Left ventricle myocardium superior (tissue), 1 donor: ENCODE results near the gene RGS19. TPM values are rescaled to one million over a fixed set of nuclear protein-coding genes. Genes with fewer than 3 reads are reported as not detected.
A peak's percentile ranks its signal among the peaks of the same experiment; 100 is the strongest.
"Not testable (repeated sequence)": the region's sequence is repeated elsewhere in the genome, so short reads cannot be mapped to it uniquely, and the experiment has no call there.

Experiments used
- ATAC-seq: fragments of 200-7000 bp; cut with Tn5 transposase; one replicate; pipeline ENCODE4 v1.9.1; 2020; ENCODE audit warnings: mild to moderate bottlenecking, moderate library complexity
- DNase-seq: peaks from one replicate; pipeline ENCODE4 v3.0.0-alpha.2; 2020
- intact Hi-C: fragments of 100-400 bp; cut with micrococcal nuclease; formaldehyde crosslinking; loops from one replicate; pipeline ENCODE4 v1.11.0; 2022
- long read RNA-seq: library from polyadenylated mRNA; unstranded; transcript quantifications from one replicate; pipeline ENCODE4 v2.0.0, GENCODE V29; 2021
- total RNA-seq: library from RNA; stranded (reverse); fragmentation: NEBNext Ultra II Directional; extraction: Animal tissue kit (Norgen Biotek cat#: 25700); gene quantifications from one replicate; pipeline ENCODE4 v1.2.1, GENCODE V29; 2021
- donor health status: DM: no; HTN: yes; CAD: no; lungs with severe emphysema.

The RGS19 gene, protein sequence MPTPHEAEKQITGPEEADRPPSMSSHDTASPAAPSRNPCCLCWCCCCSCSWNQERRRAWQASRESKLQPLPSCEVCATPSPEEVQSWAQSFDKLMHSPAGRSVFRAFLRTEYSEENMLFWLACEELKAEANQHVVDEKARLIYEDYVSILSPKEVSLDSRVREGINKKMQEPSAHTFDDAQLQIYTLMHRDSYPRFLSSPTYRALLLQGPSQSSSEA
- total RNA-seq: 5.4 TPM
- long read RNA-seq, transcript RGS19-201 (6 exons, 1,510 nt): major isoform, 6 of 23 reads
- long read RNA-seq, partial matches to known transcripts: 7 of 23 reads
- long read RNA-seq, other reads (novel, unspliced or antisense): 8 of 23 reads

DNA sequence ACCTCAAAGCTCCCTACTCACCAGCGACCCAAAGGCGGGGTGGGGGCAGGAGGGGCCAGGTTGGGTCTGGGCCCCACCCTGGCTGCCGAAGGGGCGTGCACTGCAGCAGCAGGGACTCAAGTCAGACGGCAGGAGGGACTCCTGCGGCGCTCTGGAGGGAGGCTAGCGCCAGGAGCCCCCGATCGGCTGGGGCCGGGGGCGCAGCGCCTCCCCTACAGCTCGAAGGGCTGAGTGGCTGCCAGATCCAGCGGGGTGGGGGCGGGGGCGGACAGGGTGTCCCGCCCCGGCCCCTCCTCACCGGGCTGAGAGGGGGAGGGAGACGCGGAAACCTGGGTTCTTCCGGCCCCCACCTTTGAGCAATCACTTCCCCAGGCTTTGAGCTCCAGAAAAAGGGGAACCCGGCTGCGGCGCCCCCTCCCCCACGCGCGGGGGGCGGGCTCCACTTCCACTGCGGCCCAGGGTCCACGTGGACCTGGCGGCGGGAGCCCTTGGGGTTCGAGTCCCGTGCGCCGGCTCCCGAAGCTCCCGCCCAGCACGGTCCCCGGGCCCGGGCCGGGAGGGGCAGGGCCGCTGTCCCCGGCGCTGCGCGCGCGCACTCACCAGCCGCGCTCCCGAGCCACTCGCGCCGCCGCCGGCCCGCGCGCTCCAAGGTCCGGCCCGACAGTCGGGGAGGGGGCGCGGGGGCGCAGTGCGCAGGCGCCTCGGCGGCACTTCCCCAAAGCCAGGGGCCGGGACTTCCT, at the start of gene RGS19:
TSS of gene RGS19 (minus strand) at position 246 of the 740 bp plus-strand sequence. CDS start 2,632 bp downstream, outside the sequence.
- intact Hi-C loops: no loop called here
- ATAC-seq: peak; percentile 70
- DNase-seq: peak; percentile 90

DNA sequence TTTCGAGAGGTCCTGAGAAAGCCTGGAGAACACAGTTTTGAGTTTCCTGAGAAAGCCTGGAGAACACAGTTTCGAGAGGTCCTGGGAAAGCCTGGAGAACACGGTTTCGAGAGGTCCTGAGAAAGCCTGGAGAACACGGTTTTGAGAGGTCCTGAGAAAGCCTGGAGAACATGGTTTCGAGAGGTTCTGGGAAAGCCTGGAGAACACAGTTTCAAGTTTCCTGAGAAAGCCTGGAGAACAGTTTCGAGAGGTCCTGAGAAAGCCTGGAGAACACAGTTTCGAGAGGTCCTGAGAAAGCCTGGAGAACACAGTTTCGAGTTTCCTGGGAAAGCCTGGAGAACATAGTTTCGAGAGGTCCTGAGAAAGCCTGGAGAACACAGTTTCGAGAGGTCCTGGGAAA, 44.2 kb upstream of the RGS19 start:
- DNase-seq, intact Hi-C loops, ATAC-seq: not testable (repeated sequence)

DNA sequence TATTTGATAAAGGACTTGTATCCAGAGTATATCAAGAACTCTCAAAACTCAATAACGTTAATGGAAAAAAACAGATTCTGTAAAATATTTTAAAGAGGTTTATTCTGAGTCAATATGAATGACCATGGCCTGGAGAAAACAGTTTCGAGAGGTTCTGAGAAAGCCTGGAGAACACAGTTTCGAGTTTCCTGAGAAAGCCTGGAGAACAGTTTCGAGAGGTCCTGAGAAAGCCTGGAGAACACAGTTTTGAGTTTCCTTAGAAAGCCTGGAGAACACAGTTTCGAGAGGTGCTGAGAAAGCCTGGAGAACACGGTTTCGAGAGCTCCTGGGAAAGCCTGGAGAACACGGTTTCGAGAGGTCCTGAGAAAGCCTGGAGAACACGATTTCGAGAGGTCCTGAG, 43.6 kb upstream of the RGS19 start:
- ATAC-seq, DNase-seq, intact Hi-C loops: not testable (repeated sequence)

DNA sequence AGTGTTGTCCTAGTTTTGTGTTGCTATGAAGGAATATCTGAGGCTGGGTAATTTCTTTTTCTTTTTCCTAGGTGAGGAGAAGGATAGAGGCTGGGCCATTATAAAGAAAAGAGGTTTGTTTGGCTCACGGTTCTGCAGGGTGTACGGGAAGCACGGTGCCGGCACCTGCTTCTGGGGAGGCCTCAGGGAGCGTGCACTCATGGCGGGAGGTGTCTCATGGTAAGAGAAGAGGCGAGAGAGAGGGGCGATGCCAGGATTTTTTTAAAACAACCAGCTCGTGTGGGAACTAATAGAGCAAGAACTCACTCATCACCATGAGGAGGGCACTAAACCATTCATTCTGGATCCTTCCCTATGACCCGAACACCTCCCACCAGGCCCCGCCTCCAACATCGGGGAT, 42.3 kb upstream of the RGS19 start:
- ATAC-seq: no peak
- peak; percentile 17 for DNase-seq
- intact Hi-C loops: no loop called here

DNA sequence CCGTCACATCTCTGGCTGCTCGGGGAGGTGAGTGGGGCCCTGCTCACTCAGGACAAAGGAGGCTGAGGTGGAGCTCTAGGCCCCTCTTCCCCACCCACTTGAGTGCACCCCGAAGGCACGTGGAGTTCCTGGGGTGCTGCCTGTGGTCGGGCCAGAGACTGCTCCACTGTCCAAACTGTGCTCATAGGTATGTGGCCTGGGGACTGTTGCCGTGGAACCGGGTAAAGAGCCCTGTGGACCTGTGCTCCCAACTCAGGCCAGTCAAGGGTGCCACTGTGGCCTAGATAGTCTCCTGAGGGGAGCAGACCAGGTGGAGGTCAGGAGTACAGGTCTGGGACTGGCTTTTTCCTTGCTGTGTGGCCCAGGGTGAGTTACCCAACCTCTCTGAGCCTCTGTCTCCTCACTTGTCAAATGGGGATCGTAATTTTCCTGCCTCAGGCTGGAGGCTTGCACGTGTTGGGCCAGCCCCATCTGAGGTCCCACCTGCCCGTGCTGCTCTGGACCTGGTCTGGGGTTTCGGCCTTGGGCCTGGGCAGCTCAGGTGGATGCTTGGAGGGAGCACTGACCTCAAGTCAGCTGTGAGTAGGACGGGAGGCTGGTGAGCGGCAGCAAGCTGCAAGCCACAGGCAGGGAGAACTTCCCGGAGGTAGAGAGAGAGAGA, 40.5 kb upstream of the RGS19 start:
- ATAC-seq: no peak

DNA sequence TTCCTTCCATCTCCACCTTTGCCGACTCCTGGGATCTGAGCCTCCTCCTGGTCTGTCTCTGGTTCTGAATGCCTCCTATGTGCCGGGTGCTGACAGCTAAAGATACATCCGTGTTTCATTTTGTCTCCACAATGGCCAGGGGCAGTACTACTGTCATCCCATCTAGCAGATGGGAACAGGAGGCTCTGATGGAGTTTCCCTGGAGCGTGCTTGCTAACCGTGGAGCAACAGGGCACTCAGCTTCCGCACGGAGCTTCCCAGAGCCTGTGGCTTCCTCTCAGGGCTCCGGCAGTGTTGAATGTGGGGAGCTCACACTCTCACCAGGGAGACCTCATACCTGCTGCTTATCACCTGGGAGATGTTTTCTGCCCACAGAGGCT, 40.0 kb upstream of the RGS19 start:
- intact Hi-C loops: no loop called here
- no peak for DNase-seq
- ATAC-seq: no peak

More for the DNA sequence above, 40.5 kb upstream of the RGS19 start:
- intact Hi-C loops: no loop called here
- DNase-seq: peak; percentile 24

DNA sequence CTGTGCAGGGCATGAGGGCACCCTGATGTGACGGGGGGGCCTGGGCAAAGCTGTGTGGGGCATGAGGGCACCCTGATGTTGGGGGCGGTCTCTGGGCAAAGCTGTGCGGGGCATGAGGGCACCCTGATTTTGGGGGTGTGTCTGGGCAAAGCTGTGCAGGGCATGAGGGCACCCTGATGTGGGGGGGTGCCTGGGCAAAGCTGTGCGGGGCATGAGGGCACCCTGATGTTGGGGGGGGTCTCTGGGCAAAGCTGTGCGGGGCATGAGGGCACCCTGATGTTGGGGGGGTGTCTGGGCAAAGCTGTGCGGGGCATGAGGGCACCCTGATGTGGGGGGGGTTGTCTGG, 38.1 kb upstream of the RGS19 start:
- DNase-seq, intact Hi-C loops, ATAC-seq: not testable (repeated sequence)

DNA sequence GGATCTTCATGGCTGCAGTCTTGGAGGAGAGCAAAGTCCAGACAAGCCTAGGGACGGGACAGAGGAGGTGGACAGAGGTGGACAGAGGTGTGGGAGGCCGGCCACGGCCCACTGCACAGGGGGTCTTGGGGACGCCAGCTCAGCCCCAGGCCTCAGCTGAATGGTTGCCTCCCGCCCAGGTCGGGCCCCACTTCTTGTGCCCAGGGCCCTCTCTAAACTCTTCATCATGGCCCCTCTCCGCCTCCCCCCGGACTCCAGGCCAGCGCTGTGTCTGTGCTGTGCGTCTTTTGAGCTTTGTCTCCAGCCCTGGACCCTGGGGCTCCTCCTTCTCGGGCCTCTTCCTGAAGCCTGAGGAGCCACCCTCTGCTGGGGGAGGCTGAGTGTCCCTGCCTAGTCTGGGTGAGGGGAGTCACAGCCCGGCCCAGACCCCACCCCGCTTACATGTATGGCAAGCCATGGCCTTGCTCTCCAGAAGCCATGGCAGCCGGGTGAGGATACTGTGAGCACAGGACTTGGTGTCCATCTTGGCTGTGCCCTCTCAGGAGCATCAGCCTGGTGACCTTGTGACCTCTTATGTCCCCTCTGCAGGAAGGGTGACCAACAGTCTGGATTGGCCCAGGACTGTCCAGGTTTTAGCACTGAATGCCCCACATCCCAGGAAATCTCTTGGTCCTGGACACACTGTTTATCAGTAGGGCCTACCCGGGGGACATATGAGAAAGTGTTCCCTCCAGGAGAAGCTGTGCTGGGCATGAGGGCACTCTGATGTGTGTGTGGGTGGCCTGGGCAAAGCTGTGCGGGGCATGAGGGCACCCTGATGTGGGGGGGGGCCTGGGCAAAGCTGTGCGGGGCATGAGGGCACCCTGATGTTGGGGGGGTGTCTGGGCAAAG, 37.5 kb upstream of the RGS19 start:
- ATAC-seq (no peak), DNase-seq (peak; percentile 15)
- intact Hi-C loops: no loop called here

DNA sequence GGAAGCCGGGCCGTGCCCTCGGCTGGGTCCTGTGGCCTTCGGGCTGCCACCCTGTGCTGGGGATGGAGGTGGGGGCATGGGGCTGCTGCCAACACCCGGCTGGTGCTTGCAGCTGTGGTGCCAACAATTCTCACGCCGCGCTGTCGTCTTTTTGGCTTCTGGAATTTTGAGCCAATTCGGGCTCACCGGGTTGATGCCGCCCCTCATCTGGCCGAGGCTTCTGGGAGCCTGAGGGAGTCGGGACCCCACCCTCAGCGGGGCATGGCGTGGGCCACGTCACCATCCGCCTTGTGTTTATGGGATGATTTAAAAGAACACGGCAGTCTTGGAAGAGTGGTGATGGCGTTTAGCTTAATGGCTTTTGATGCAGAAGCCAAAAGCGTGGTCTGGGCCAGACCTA, 36.7 kb upstream of the RGS19 start:
- no peak for ATAC-seq
- intact Hi-C loops: no loop called here
- peak; percentile 25 for DNase-seq

DNA sequence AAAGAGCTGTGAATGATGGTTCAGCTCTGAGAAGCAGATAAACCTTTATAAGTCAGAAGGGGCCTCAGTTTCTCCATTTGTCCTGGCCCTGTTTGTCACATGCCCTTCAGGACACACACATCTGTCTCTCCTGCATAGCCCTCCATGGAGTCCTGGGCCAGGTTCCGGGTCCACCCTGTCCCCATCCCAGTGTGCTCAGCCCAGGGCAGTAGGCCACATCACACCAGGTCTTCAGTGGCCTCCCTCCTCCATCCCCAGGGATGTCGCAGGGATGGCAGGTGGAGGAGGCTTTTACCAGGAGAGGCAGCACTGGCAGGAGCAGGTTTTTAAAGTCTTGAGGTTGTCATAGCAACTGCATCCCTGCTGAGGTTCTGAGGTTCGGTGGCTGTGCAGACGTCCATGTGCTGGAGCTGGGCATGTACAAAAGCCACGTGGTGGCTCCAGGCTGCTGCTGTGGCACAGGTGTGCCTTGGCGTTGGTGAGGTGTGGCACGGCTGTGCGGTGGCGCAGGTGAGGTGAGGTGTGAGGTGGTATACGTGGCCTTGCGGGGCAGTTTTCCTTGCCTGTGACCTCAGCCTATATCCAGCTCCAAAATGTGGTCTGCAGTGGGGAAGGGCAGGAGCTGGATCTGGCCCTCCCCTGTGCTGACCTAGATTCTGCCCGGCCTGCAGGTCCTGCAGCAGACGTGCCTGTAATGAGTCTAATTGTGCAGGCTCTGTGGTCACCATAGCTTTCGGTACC, 36.0 kb upstream of the RGS19 start:
- DNase-seq (peak; percentile 15), ATAC-seq (no peak)
- intact Hi-C loops: no loop called here

DNA sequence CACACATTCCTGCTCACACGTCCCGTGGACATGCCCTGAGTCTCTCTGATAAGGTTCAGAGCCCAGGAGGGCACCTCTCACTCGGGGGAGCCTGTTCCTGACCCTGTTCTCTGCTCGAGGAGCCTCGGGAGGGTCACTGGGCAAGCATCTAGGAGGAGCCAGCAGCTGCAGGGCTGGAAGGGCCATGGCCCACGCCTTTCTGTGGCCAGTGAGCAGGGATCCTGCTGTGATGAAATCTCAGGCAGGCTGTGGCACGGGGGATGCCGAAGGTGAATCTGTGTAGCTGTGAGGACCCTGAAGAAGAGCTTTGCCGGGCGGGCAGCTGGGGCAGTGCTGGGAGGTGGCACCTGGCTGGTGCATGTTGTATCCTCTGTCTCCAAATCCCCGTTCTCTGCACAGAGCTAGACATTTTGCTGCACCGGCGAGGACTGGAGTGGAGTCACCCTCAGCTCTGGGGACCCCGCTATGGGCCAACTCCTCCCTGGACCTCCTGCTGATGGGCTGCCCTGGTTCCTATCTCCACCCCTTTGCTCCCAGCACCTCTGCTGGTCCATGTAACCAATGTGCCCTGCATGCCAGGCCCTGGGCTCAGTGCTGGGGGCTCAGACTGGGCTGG, 35.1 kb upstream of the RGS19 start:
- no peak for ATAC-seq
- intact Hi-C loops: no loop called here

DNA sequence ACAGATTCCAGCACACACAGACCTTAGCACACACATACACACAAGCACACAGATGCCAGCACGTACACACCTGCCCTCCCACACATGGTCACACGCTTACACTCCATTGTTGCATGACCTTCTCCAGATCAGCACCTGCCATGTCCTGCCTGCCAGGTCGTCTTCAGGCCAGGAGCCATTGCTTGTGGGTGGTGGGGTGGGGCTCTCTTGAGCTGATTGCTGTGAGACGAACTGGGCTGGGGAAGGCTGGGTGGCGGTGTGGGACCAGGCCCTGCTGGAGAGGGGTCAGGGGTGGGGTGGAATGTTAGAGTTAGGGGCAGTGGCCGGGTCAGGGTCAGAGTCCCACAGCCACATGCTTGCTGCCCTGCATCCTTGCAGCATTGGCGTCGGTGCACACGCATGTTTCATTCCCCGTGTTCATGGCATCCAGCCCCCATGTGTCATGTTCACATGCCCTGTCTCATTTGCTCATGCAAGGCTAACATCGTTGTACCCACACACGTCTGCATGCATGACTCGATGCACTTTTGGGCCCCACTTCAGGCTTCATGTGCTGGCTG, 34.6 kb upstream of the RGS19 start:
- ATAC-seq: no peak
- intact Hi-C loops: no loop called here
- DNase-seq: peak; percentile 20

More for the DNA sequence above, 35.1 kb upstream of the RGS19 start:
- peak; percentile 7 for DNase-seq

DNA sequence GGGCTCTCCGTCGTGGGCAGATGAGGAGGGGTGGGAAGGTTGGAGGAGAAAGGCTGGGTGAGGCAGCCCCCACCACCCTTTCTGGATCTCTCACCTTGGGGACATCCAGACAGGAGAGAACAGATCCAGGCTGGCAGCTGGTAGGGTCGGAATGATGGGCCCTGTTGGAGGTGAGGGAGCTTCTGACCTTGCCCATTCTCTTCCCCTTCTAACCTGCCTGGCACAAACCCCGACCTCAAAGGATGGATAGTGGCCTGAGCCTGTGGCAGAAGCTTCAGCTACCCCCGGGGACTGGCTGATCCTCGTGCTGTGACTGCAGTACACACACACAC, 34.1 kb upstream of the RGS19 start:
- intact Hi-C loops: no loop called here
- ATAC-seq (no peak), DNase-seq (no peak)

DNA sequence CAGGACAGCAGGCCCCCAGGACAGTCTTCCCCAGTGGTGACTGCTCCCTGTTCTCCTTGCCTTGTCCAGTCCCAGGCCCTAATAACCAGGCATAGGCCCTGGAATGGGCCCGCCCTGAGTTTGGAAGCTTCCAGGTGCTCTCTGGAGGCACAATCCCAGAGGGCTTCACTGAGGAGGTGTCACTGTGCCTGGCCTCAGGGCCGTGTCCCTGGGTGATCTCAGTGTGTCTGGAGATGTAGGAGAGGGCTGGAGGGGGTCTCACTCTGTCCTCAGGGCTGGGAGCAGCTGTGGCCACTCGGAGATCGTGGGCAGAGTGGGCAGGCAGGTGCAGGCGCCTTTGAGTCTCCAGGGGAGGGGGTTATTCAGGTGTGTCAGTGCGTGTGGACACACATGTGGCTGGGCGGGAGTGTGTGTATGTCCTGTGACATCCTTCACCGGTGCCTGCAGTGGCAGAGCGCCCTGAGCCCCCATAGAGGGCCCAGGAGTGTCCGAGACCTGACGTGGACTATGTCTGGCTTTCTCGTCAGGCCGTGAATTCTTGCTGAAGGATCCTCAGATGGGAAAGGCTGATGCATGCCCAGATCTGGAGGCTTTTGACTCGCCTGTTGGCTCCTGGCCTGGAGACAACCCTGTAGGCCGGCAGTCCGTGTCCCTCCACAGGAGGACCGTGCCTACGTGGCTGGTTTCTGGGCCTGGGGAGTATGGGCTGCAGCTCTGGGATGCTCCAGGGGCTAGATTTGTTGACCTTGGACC, 33.5 kb upstream of the RGS19 start:
- intact Hi-C loops: no loop called here
- DNase-seq (peak; percentile 14), ATAC-seq (no peak)

DNA sequence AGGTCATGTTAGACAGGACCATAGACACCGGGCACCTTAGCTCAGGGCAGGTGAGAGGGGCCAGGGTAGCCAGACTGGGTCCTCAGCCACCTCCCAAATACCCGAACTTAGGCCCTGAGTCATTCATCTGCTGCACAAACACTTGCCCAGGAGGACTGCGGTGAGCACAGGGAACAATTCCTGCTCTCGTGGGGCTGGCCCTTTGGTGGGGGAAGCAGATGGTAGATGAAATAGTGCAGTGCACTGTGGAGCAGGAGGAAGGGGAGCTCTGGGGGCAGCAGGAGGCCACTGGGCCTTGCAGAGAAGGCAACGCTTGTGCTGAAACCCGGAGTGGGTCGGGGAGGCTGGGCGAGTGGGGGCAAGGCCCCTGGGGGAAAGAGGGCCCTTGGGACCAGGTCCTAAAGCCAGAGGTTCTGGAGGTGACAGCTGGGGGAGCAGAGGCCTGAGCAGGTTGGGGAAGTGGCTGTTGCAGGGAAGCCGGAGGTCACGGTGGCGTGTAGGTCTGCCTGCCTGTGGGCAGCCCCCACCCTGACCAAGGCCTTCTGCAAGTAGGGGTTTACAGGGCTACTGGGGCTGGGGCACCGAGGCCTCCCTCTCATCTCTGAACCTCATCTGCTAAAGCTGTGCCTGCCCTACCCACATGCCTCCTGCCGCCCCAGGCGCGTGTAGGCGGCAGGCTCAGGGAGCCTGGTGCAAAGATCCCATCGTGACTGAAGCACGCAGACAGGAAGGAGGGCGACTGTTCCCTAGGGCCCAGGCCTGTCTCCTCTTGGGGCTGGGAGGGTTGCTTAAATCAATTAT, 32.7 kb upstream of the RGS19 start:
- peak; percentile 21 for DNase-seq
- intact Hi-C loops: no loop called here
- no peak for ATAC-seq

DNA sequence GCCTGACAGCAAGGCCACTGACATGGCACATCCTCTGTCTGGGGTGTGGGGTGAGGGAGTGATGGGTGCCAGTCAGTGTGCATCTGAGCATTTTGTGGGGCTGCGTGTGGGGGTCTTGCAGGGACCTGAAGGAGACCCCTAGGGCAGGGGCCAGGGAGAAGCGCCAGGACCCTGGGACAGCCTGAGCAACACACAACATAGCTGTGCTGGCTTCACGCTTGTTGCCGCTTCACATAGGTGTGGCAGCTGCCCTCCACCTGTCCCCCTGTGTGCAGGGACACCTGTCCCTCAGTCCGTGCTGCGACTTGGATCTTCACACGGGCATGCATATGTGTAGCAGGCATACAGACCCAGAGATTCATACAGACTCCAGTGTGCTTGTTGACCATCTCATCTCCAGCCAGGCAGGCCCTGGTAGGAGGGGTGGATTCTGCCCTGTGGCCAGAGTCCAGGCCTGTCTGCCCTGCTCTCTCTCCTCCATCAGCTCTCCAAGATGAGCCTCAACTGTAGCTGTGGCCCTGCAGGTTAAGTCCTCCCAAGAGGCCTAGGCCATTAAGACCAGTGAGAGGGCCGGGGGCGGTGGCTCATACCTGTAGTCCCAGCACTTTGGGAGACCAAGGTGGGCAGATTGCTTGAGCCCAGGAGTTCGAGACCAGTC, 31.2 kb upstream of the RGS19 start:
- DNase-seq (peak; percentile 20), ATAC-seq (no peak)
- intact Hi-C loops: no loop called here
